Endothelial cell of umbilical vein (primary cell): Measurements from ENCODE around the gene ANKRD44. TPM values are rescaled to one million over a fixed set of nuclear protein-coding genes. Genes with fewer than 3 reads are reported as not detected.
A peak's percentile ranks its signal among the peaks of the same experiment; 100 is the strongest.

ENCODE experiments used
- BruUV-seq: library from RNA; stranded (reverse); fragments of 400-500 nt; replicated peaks from 2 replicates; lab custom pipeline; 2021; lab: Mats Ljungman, UMichigan
- CTCF ChIA-PET: fragments of 300-600, 350-600 bp; sonication (Branson Sonifier 250); formaldehyde crosslinking; loops from one replicate; lab custom pipeline; 2021; ENCODE audit warnings: antibody characterized with exemption, inconsistent platforms; lab: Charles Lee
- POLR2A ChIA-PET: fragments of 300-600, 350-600 bp; sonication (Branson Sonifier 250); formaldehyde crosslinking; loops from one replicate; lab custom pipeline; 2021; ENCODE audit warnings: antibody characterized with exemption, inconsistent platforms; lab: Charles Lee
- DNase-seq: peaks from one replicate; pipeline ENCODE4 v3.0.0-alpha.2; 2011; ENCODE audit warnings: low read depth, low spot score
- FAIRE-seq: peaks from 2 replicates; lab custom pipeline; 2011; peaks lifted over from hg19 to GRCh38; lab: Jason Lieb, UNC
- H2AFZ ChIP-seq: 2 replicates; pipeline ENCODE4 v1.6.0; 2012; ENCODE audit warnings: low read depth, low read length, control low read depth, inconsistent platforms
- H3K27ac ChIP-seq: 2 replicates; pipeline ENCODE4 v1.5.1; 2011; ENCODE audit warnings: low read depth, mild to moderate bottlenecking, control low read depth, low read length, moderate library complexity; ENCODE audit not compliant: insufficient read depth
- H3K27me3 ChIP-seq, 2 experiments: 2 replicates each; pipeline versions ENCODE4 v1.6.0 to v1.6.1; 2011; ENCODE audit warnings: low read length in 2 of 2, mixed read lengths in 1 of 2; ENCODE audit not compliant: control insufficient read depth in 2 of 2, insufficient read depth in 2 of 2
- H3K36me3 ChIP-seq, 2 experiments: 2 replicates in 1 of 2; 3 replicates in 1 of 2; pipeline ENCODE4 v1.5.1; 2011; ENCODE audit warnings: low read length in 2 of 2, mild to moderate bottlenecking in 1 of 2, moderate library complexity in 1 of 2; ENCODE audit not compliant: control insufficient read depth in 2 of 2, insufficient read depth in 2 of 2; ENCODE audit errors: extremely low read depth in 1 of 2
- H3K4me1 ChIP-seq: 3 replicates; pipeline ENCODE4 v1.5.1; 2011; ENCODE audit warnings: mild to moderate bottlenecking, low read length; ENCODE audit not compliant: control insufficient read depth, insufficient read depth; ENCODE audit errors: extremely low read depth
- H3K4me2 ChIP-seq: 2 replicates; pipeline ENCODE4 v1.6.1; 2011; ENCODE audit warnings: low read length, control low read depth, mixed read lengths; ENCODE audit not compliant: insufficient read depth
- H3K4me3 ChIP-seq, 3 experiments: fragments of 200-600 bp in 1 of 3; sonication (generic), shearing (Covaris generic) in 1 of 3; replicated peaks in 1 of 3; 2 replicates each; pipeline ENCODE4 v1.5.1; 2011 to 2016; ENCODE audit warnings: control low read depth in 3 of 3, low read length in 3 of 3, mild to moderate bottlenecking in 2 of 3, inconsistent platforms in 1 of 3, low read depth in 1 of 3, moderate library complexity in 1 of 3; ENCODE audit not compliant: insufficient read depth in 1 of 3
- H3K79me2 ChIP-seq: 2 replicates; pipeline ENCODE4 v1.6.0; 2012; ENCODE audit warnings: low read length, inconsistent platforms; ENCODE audit not compliant: control insufficient read depth, insufficient read depth
- H3K9ac ChIP-seq: replicated peaks from 2 replicates; pipeline ENCODE3; 2011; ENCODE audit warnings: low read length, control low read depth; ENCODE audit not compliant: insufficient read depth; ENCODE audit errors: extremely low read depth
- H3K9me1 ChIP-seq: replicated peaks from 3 replicates; pipeline ENCODE4 v1.6.0; 2011; ENCODE audit warnings: mild to moderate bottlenecking, low read length; ENCODE audit not compliant: control insufficient read depth, insufficient read depth; ENCODE audit errors: extremely low read depth
- H3K9me3 ChIP-seq: replicated peaks from 2 replicates; pipeline ENCODE4 v1.5.1; 2012; ENCODE audit warnings: low read length, inconsistent platforms; ENCODE audit not compliant: control insufficient read depth, insufficient read depth
- H4K20me1 ChIP-seq: replicated peaks from 2 replicates; pipeline ENCODE3; 2011; ENCODE audit warnings: mild to moderate bottlenecking, low read length; ENCODE audit not compliant: control insufficient read depth, insufficient read depth; ENCODE audit errors: extremely low read depth
- CTCF ChIP-seq, 2 donors: IDR thresholded peaks; 1 replicate in 1 of 2; 2 replicates in 1 of 2; pipeline ENCODE4 v1.5.1; 2011; ENCODE audit warnings: low read length in 2 of 2, mild to moderate bottlenecking in 2 of 2, moderate library complexity in 2 of 2, control low read depth in 1 of 2, inconsistent platforms in 1 of 2, low read depth in 1 of 2; ENCODE audit not compliant: insufficient read depth in 1 of 2; ENCODE audit errors: extremely low read depth in 1 of 2
- EZH2 ChIP-seq: IDR thresholded peaks from 2 replicates; pipeline ENCODE4 v1.6.1; 2012; ENCODE audit warnings: borderline replicate concordance, low read depth, mild to moderate bottlenecking, moderate library complexity, low read length, inconsistent platforms; ENCODE audit not compliant: severe bottlenecking
- FOS ChIP-seq: IDR thresholded peaks from 2 replicates; pipeline ENCODE4 v1.6.1; 2011; ENCODE audit warnings: mild to moderate bottlenecking, low read length, moderate library complexity, borderline replicate concordance; ENCODE audit not compliant: insufficient read depth
- GATA2 ChIP-seq: IDR thresholded peaks from 2 replicates; pipeline ENCODE4 v1.7.0; 2011; ENCODE audit warnings: low read depth, mild to moderate bottlenecking, moderate library complexity, mixed read lengths, low read length; ENCODE audit not compliant: insufficient read length, insufficient read depth
- JUN ChIP-seq: IDR thresholded peaks from 2 replicates; pipeline ENCODE4 v1.6.1; 2011; ENCODE audit warnings: borderline replicate concordance, low read depth; ENCODE audit not compliant: insufficient read length, insufficient read depth
- MAX ChIP-seq: IDR thresholded peaks from 2 replicates; pipeline ENCODE4 v1.6.1; 2011; ENCODE audit not compliant: insufficient read depth, insufficient read length
- MYC ChIP-seq: IDR thresholded peaks from one replicate; pipeline ENCODE4 v1.6.1; 2011; ENCODE audit warnings: mild to moderate bottlenecking, low read depth, low read length
- POLR2A ChIP-seq: IDR thresholded peaks from 2 replicates; pipeline ENCODE4 v1.6.1; 2012; ENCODE audit warnings: low read depth, mild to moderate bottlenecking, control low read depth, low read length
- POLR2AphosphoS5 ChIP-seq: IDR thresholded peaks from 2 replicates; pipeline ENCODE4 v1.6.1; 2012; ENCODE audit warnings: low read depth, mild to moderate bottlenecking, control low read depth, low read length, moderate library complexity; ENCODE audit not compliant: insufficient read depth
- dilution Hi-C: fragments of 300-500 bp; cut with MboI; formaldehyde crosslinking; loops from one replicate; pipeline ENCODE4 v1.15.0; 2019; ENCODE audit warnings: low sequenced_read_pairs; ENCODE audit not compliant: extremely low pct_ligation_motif_present
- intact Hi-C: fragments of 100-400 bp; cut with micrococcal nuclease; formaldehyde crosslinking; loops from one replicate; pipeline ENCODE4 v1.10.0; 2022
- polyA plus RNA-seq, 4 experiments: library from polyadenylated mRNA; depleted of rRNA in 3 of 4; stranded (reverse) in 3 of 4; unstranded in 1 of 4; fragments of >200 nt; gene quantifications; 2 replicates each; pipeline versions ENCODE4 v1.2.1 to v1.2.3, GENCODE V29; 2011 to 2012; ENCODE audit warnings: missing spikeins in 1 of 4
- total RNA-seq: library from RNA; stranded (reverse); gene quantifications from 2 replicates; pipeline ENCODE4 v1.2.3, GENCODE V29; 2021

ANKRD44 gene
- total and polyA plus RNA-seq, 2 donors (not counting 3 experiments of a cell fraction or from before 2014, with no cell fraction given), result 3.4 to 6.1 TPM

GRCh38 chr2:197146995-197147394 lies 163.6 kb downstream of the ANKRD44 start:
- POLR2A ChIA-PET, result no interaction called here
- H3K4me2 ChIP-seq, result no peak overlapping the region
- H2AFZ ChIP-seq, result no peak overlapping the region
- intact Hi-C loops (no loop called here), dilution Hi-C loops (no loop called here)
- FAIRE-seq (no peak), DNase-seq (no peak)
- no peaks in the 10 kb centered on the region for H3K9me3 ChIP-seq
- TF ChIP-seq GATA2, result no peak
- H3K4me1 ChIP-seq, result no peaks in the 10 kb centered on the region
- CTCF ChIA-PET, result interaction anchor here (1.3 kb wide), 1 partner anchor 22 kb away, joined by 3 read pairs; no protein-coding TSS in a partner anchor
- H3K27ac ChIP-seq, result no peak overlapping the region
- H3K36me3 ChIP-seq, result no peaks in the 10 kb centered on the region
- H4K20me1 ChIP-seq, result no peaks in the 10 kb centered on the region
- no peak overlapping the region for H3K4me3 ChIP-seq
- no peaks in the 10 kb centered on the region for H3K79me2 ChIP-seq
- H3K9me1 ChIP-seq, result no peaks in the 10 kb centered on the region
- no TSS peak for BruUV-seq
- H3K9ac ChIP-seq, result no peak overlapping the region
- no peaks in the 10 kb centered on the region for H3K27me3 ChIP-seq

GRCh38 chr2:197145471-197146056 lies 165.0 kb downstream of the ANKRD44 start:
- Histone ChIP-seq H3K36me3 (no peaks in the 10 kb centered on the region), H4K20me1 (no peaks in the 10 kb centered on the region), H3K9me1 (no peaks in the 10 kb centered on the region), H3K4me2 (no peak overlapping the region), H3K4me3 (no peak overlapping the region), H3K9ac (no peak overlapping the region), H2AFZ (peak overlapping the region; percentile 26), H3K27me3 (no peaks in the 10 kb centered on the region), H3K79me2 (no peaks in the 10 kb centered on the region), H3K9me3 (no peaks in the 10 kb centered on the region), H3K27ac (no peak overlapping the region), H3K4me1 (no peaks in the 10 kb centered on the region)
- dilution Hi-C loops (no loop called here), intact Hi-C loops (no loop called here)
- no peak for TF ChIP-seq JUN
- TF ChIP-seq POLR2A, result no peak
- no peak for TF ChIP-seq GATA2
- no peak for TF ChIP-seq POLR2AphosphoS5
- no peak for TF ChIP-seq EZH2
- no peak for TF ChIP-seq FOS
- no peak for TF ChIP-seq MAX
- TF ChIP-seq CTCF (IDR thresholded peaks at IDR 0.05; ENCODE audit: extremely low read depth in 1 of 2, insufficient read depth in 1 of 2, low read depth in 1 of 2, low read length in 2 of 2), result no peak
- TF ChIP-seq MYC, result no peak
- ChIA-PET CTCF (interaction anchor here (1.3 to 2.1 kb wide), 5 partner anchors 8 to 32 kb away, joined by 4 to 8 read pairs (median 6); no protein-coding TSS in a partner anchor), POLR2A (no interaction called here)
- FAIRE-seq, result no peak
- no TSS peak for BruUV-seq
- DNase-seq, result no peak
